Smooth muscle cell (in vitro differentiated cells): ENCODE data around the gene PPM1L. TPM values are rescaled to one million over a fixed set of nuclear protein-coding genes. Genes with fewer than 3 reads are reported as not detected.

ENCODE experiments used
- DNase-seq: peaks from one replicate; lab custom pipeline; 2025; ENCODE audit not compliant: unreplicated experiment; lab: John Stamatoyannopoulos, UW
- H2AFZ ChIP-seq: fragments of 200-600 bp; sonication (generic); 2 replicates; pipeline ENCODE4 v1.6.0; 2016; ENCODE audit warnings: antibody characterized with exemption, low read depth, mild to moderate bottlenecking
- H3F3A ChIP-seq: fragments of 200-600 bp; sonication (generic); 2 replicates; pipeline ENCODE4 v1.6.0; 2017; ENCODE audit warnings: antibody characterized with exemption, low read depth
- H3K27ac ChIP-seq: fragments of 200-600 bp; sonication (generic); 2 replicates; pipeline ENCODE4 v1.5.1; 2016; ENCODE audit warnings: low read depth, mild to moderate bottlenecking
- H3K27me3 ChIP-seq: fragments of 200-600 bp; sonication (generic); 2 replicates; pipeline ENCODE4 v1.6.1; 2016; ENCODE audit warnings: low read depth, mild to moderate bottlenecking
- H3K36me3 ChIP-seq: fragments of 200-600 bp; sonication (generic); 2 replicates; pipeline ENCODE4 v1.5.1; 2016; ENCODE audit warnings: low read depth
- H3K4me1 ChIP-seq: fragments of 200-600 bp; sonication (generic); 2 replicates; pipeline ENCODE4 v1.5.1; 2016; ENCODE audit warnings: low read depth
- H3K4me2 ChIP-seq: fragments of 200-600 bp; sonication (generic); 2 replicates; pipeline ENCODE4 v1.6.0; 2016; ENCODE audit warnings: mild to moderate bottlenecking
- H3K4me3 ChIP-seq: fragments of 200-600 bp; sonication (generic); 2 replicates; pipeline ENCODE4 v1.5.1; 2016; ENCODE audit warnings: mild to moderate bottlenecking
- H3K79me2 ChIP-seq: fragments of 200-600 bp; sonication (generic); 2 replicates; pipeline ENCODE4 v1.6.0; 2016; ENCODE audit warnings: low read depth, mild to moderate bottlenecking
- H3K9ac ChIP-seq: fragments of 200-600 bp; sonication (generic); 2 replicates; pipeline ENCODE4 v1.6.0; 2016; ENCODE audit warnings: low read depth
- H3K9me3 ChIP-seq: fragments of 200-600 bp; sonication (generic); replicated peaks from 2 replicates; pipeline ENCODE4 v1.5.1; 2016; ENCODE audit warnings: low read depth
- H4K20me1 ChIP-seq: fragments of 200-600 bp; sonication (generic); 2 replicates; pipeline ENCODE4 v1.6.0; 2016; ENCODE audit warnings: low read depth
- CTCF ChIP-seq: fragments of 200-600 bp; sonication (generic); IDR thresholded peaks from 2 replicates; pipeline ENCODE4 v1.5.1; 2017; ENCODE audit warnings: borderline replicate concordance, mild to moderate bottlenecking, antibody characterized with exemption; ENCODE audit not compliant: insufficient read depth, poor library complexity, severe bottlenecking
- WGBS: methylation state at CpG from one replicate; pipeline ENCODE4 v1.1.7; 2016; ENCODE audit warnings: low lambda C conversion rate; 5-methylcytosine and 5-hydroxymethylcytosine counted together
- polyA plus RNA-seq: library from polyadenylated mRNA; unstranded; fragments of >200 nt; fragmentation: Nextera tagmentation; extraction: Ambion mirVana; gene quantifications from 2 replicates; pipeline ENCODE4 v1.2.1, GENCODE V29; 2016
- total RNA-seq: library from RNA; depleted of rRNA; stranded (reverse); fragments of >200 nt; gene quantifications from 2 replicates; pipeline ENCODE4 v1.2.3, GENCODE V29; 2014

Gene PPM1L
- total and polyA plus RNA-seq, 2 experiments from 2014 or later: 0.14 to 1.9 TPM

DNA sequence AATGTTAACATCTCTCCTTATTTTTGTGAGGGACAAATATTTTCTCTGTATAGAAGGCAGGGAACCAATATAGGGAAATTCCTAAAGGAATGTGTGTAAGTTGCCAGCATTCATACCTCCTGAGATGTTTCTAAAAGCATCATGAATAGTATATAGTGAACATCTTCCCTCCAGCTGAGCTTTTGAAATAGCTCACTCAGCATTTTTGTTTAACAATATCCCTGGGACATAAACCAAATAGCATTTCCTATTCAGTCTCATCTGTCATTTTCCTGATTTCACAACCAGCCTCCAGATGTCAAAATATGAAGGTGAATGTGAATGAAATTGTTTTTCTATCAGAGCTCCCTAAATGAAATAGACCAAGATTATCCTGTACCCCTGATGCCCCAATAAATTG is 137.2 kb downstream of the PPM1L start:
- Histone ChIP-seq H3K9ac (no peak overlapping the region), H3K4me2 (no peak overlapping the region), H3K4me3 (no peak overlapping the region), H3K9me3 (no peaks in the 10 kb centered on the region), H3K79me2 (no peaks in the 10 kb centered on the region), H3K4me1 (no peaks in the 10 kb centered on the region), H4K20me1 (no peaks in the 10 kb centered on the region), H3K36me3 (no peaks in the 10 kb centered on the region), H3K27ac (no peak overlapping the region), H3F3A (no peaks in the 10 kb centered on the region), H2AFZ (no peak overlapping the region), H3K27me3 (no peaks in the 10 kb centered on the region)
- no peak for DNase-seq
- TF ChIP-seq CTCF: no peak

- Histone ChIP-seq H4K20me1 (no peaks in the 10 kb centered on the region), H3K4me2 (no peak overlapping the region), H3K27me3 (no peaks in the 10 kb centered on the region), H3K4me3 (no peak overlapping the region), H3K9ac (no peak overlapping the region), H3K36me3 (no peaks in the 10 kb centered on the region), H2AFZ (no peak overlapping the region), H3K79me2 (no peaks in the 10 kb centered on the region), H3K4me1 (no peaks in the 10 kb centered on the region), H3K9me3 (no peaks in the 10 kb centered on the region), H3K27ac (no peak overlapping the region), H3F3A (no peaks in the 10 kb centered on the region)
- TF ChIP-seq CTCF: no peak
- WGBS: 89% methylated on average over 2 of the region's 2 CpGs
- DNase-seq: no peak
Observed at GRCh38 chr3:160904691-160905090, 148.7 kb downstream of the PPM1L start.

GRCh38 chr3:160906646-160907045 is 150.6 kb downstream of the PPM1L start:
- Histone ChIP-seq H3F3A (no peaks in the 10 kb centered on the region), H3K27ac (no peak overlapping the region), H4K20me1 (no peaks in the 10 kb centered on the region), H2AFZ (no peak overlapping the region), H3K27me3 (no peaks in the 10 kb centered on the region), H3K79me2 (no peaks in the 10 kb centered on the region), H3K36me3 (no peaks in the 10 kb centered on the region), H3K9ac (no peak overlapping the region), H3K9me3 (no peaks in the 10 kb centered on the region), H3K4me2 (no peak overlapping the region), H3K4me1 (no peaks in the 10 kb centered on the region), H3K4me3 (no peak overlapping the region)
- DNase-seq: no peak
- TF ChIP-seq CTCF: no peak

DNA sequence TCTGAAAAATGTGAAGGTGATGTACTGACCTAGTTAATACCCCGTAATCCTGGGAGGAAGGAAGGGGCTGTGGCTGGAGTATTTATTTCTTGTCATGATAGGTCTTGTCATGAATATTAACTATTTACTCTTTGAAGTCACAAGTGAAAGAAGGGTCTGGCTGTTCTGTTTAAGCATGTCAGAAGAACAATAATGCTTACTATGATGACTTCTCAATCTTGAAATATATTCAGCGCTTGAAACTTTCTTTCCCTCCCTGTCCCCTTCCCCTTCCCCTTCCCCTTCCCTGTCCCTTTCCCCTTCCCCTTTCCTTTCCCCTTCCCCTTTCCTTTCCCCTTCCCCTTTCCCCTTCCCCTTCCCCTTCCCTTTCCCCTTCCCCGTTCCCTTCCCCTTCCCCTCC is 153.9 kb downstream of the PPM1L start:
- Histone ChIP-seq H3K4me3 (no peak overlapping the region), H3K27ac (no peak overlapping the region), H3K79me2 (no peaks in the 10 kb centered on the region), H3K4me1 (no peaks in the 10 kb centered on the region), H3K4me2 (no peak overlapping the region), H3K27me3 (no peaks in the 10 kb centered on the region), H4K20me1 (no peaks in the 10 kb centered on the region), H3K9me3 (no peaks in the 10 kb centered on the region), H3F3A (no peaks in the 10 kb centered on the region), H3K9ac (no peak overlapping the region), H2AFZ (no peak overlapping the region), H3K36me3 (no peaks in the 10 kb centered on the region)
- TF ChIP-seq CTCF: no peak
- DNase-seq: no peak
- 78% methylated on average over 2 of the region's 3 CpGs for WGBS
